GM10248 (cell line): Measurements from ENCODE around the gene COL4A1.

Source experiments
- CTCF ChIA-PET: fragments of 300-600 bp; sonication (Branson Sonifier 250); formaldehyde crosslinking; extraction: SDS; loops from one replicate; lab custom pipeline; 2021; ENCODE audit warnings: antibody characterized with exemption; lab: Yijun Ruan, JAX
- POLR2A ChIA-PET: fragments of 350-650 bp; sonication (Branson Sonifier 250); formaldehyde crosslinking; extraction: SDS; loops from one replicate; lab custom pipeline; 2020; ENCODE audit warnings: antibody characterized with exemption; lab: Yijun Ruan, JAX
- DNase-seq: peaks from one replicate; pipeline ENCODE4 v3.0.0; 2012; ENCODE audit errors: extremely low spot score
- CTCF ChIP-seq: IDR thresholded peaks from 2 replicates; pipeline ENCODE4 v1.5.1; 2012; ENCODE audit warnings: mild to moderate bottlenecking, low read depth; ENCODE audit errors: extremely low read depth, missing control alignments, control extremely low read depth

Gene COL4A1

GRCh38 chr13:110351636-110352420 is 44.9 kb upstream of the COL4A1 start:
- no peak for TF ChIP-seq CTCF
- CTCF ChIA-PET = interaction anchor here (0.9 to 1.4 kb wide), 6 partner anchors 12 to 60 kb away, joined by 3 to 5 read pairs (median 3); no protein-coding TSS in a partner anchor
- POLR2A ChIA-PET = no interaction called here

GRCh38 chr13:110350509-110350908 is 43.6 kb upstream of the COL4A1 start:
- TF ChIP-seq CTCF = no peak
- ChIA-PET POLR2A (no interaction called here), CTCF (interaction anchor here (0.9 to 1.4 kb wide), 4 partner anchors 11 to 21 kb away, joined by 3 to 4 read pairs (median 3); no protein-coding TSS in a partner anchor)
- no peak for DNase-seq

More at GRCh38 chr13:110351636-110352420, 44.9 kb upstream of the COL4A1 start:
- DNase-seq = no peak

- POLR2A ChIA-PET = no interaction called here
- DNase-seq = no peak
- TF ChIP-seq CTCF = no peak
- CTCF ChIA-PET = interaction anchor here (0.9 kb wide), 1 partner anchor 18 kb away, joined by 3 read pairs; no protein-coding TSS in a partner anchor
Measured at GRCh38 chr13:110350049-110350448, 43.1 kb upstream of the COL4A1 start.

DNA sequence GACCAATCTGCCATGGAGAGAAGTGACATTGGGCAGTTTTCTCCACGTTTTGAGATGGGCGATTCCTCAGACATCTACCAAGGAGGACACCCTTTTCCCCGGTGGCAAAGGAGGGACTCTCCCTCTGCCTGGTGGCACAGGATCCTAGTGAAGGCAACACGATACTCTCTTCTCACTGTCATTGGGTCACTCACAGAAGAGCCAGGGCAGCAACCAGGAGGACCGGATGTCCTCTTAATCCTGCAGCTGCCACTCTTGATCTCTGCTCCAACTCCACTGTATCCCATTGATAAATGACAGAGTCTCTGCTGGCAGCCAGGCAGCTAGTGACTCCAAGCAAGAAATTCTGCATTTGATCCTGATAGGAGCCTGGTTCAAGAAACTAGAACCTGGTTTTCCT is 42.3 kb upstream of the COL4A1 start:
- no peak for DNase-seq
- TF ChIP-seq CTCF = no peak
- ChIA-PET CTCF (no interaction called here), POLR2A (no interaction called here)

GRCh38 chr13:110348309-110349105 is 41.5 kb upstream of the COL4A1 start:
- ChIA-PET POLR2A (no interaction called here), CTCF (no interaction called here)
- no peak for DNase-seq
- no peak for TF ChIP-seq CTCF

- no peak for DNase-seq
- no peak for TF ChIP-seq CTCF
- CTCF ChIA-PET = no interaction called here
- POLR2A ChIA-PET = no interaction called here
Measured at GRCh38 chr13:110347535-110348308, 40.8 kb upstream of the COL4A1 start.
